ENCODE data around the gene MMP24OS. TPM values are rescaled to one million over a fixed set of nuclear protein-coding genes. Genes with fewer than 3 reads are reported as not detected.

Gene MMP24OS
- total and polyA plus RNA-seq, 2 of the 4 experiments (the other 2 are of a cell fraction): 5.9 to 64.9 TPM

DNA sequence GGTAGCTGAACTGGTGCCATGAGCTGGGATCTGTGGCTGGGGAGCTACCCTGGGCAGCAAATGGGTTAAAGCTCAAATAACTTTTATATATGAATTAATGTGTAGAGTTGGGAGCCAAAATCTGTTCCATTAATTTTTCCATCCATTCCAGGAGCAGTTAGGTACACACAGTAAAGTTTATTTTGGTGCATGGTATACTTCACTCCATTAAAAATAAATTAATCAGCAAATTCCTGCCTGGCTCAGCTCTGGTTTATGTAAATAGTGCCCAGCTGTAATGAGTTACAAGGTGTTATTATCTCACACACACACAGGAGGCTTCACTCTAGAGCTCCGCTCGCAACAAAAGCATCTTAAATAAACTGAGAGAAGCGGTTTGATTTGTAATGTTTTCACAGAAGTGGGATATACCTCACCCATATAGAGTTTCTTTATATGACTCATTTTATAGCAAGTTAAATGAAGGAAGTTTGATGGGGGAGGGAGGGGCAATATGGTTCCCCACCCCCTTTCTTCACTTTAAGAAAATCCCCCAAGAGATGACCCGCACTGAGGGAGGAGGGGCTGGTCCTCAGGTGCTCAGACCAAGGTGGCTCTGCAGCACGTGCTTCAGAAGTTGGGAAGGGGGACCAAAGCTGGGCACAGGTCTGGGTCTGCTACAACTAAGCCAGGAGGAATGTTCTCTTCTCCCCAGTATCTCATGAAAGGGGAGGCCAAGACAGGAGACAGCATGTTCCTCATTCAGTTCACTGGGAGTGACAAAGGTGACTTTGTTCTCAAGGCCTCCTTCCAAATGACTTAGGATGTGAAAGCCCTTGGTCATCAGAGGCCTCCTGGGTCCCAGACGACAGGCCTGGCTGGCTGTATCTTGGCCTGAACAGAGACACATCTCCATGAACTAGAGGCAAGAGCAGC, 24.8 kb upstream of the MMP24OS start (continued):
- TF ChIP-seq, protein P1, sequence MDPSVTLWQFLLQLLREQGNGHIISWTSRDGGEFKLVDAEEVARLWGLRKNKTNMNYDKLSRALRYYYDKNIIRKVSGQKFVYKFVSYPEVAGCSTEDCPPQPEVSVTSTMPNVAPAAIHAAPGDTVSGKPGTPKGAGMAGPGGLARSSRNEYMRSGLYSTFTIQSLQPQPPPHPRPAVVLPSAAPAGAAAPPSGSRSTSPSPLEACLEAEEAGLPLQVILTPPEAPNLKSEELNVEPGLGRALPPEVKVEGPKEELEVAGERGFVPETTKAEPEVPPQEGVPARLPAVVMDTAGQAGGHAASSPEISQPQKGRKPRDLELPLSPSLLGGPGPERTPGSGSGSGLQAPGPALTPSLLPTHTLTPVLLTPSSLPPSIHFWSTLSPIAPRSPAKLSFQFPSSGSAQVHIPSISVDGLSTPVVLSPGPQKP (IDR thresholded peaks at IDR 0.05; ENCODE audit: borderline replicate concordance, low read depth, low read length): no peak

DNA sequence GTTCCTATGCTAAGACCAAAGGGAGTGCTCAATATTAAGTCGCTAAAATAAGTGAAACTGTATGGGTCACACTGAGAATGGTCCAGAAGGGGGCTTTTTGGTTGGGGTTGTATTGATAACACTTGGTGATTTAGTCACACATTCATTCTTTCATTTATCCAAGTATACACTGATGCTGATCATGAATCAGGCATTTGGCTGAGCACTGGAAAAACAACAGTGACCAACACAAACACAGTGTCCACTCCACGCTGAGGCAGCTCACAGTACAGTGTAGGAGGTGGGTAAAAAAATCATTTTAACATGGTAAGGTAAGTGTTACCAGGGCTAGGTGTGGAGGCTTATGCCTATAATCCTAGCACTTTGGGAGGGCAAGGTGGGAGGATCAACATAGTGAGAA, 23.5 kb upstream of the MMP24OS start:
- Histone ChIP-seq H3K36me3 (ENCODE audit: control insufficient read depth, insufficient read depth, low read length) (no peaks in the 10 kb centered on the region), H3K9me3 (ENCODE audit: control insufficient read depth, insufficient read depth, low read length) (no peaks in the 10 kb centered on the region), H3K23ac (ENCODE audit: low read depth, low read length) (no peak overlapping the region), H4K8ac (ENCODE audit: low read depth in 2 of 2, low read length in 2 of 2) (peak overlapping the region; percentile 9 to 82; a peak in 3 of 4 replicates), H3K4me2 (ENCODE audit: low read depth, low read length) (no peak overlapping the region), H3K56ac (ENCODE audit: extremely low read depth, insufficient read depth, low read length) (no peak overlapping the region), H2BK5ac (ENCODE audit: low read depth, low read length, poor library complexity, severe bottlenecking) (peak overlapping the region; percentile 34), H3K18ac (ENCODE audit: low read depth, low read length) (peak overlapping the region; percentile 0; the same call in 1 of the 2 replicates), H3K14ac (replicated peaks; ENCODE audit: low read depth, low read length) (peak overlapping the region; percentile 74), H3K4me1 (ENCODE audit: control insufficient read depth, insufficient read depth, low read length) (peaks cover 42% of the 10 kb centered on the region), H2BK20ac (ENCODE audit: low read depth, low read length) (peak overlapping the region; percentile 82; the same call in 1 of the 2 replicates), H3K9ac (ENCODE audit: low read depth, low read length) (no peak overlapping the region), H4K20me1 (ENCODE audit: insufficient read depth, low read length) (no peaks in the 10 kb centered on the region), H3K9me1 (ENCODE audit: insufficient read depth, low read length) (peaks cover 32% of the 10 kb centered on the region), H3K27ac (ENCODE audit: insufficient read depth, low read length) (no peak overlapping the region), H4K91ac (ENCODE audit: insufficient read depth, low read depth, low read length) (peak overlapping the region; percentile 20; the same call in 1 of the 2 replicates), H3K4ac (ENCODE audit: low read depth, low read length) (peak overlapping the region; percentile 62), H3K27me3 (ENCODE audit: control insufficient read depth, insufficient read depth, low read length) (no peaks in the 10 kb centered on the region), H3K79me1 (ENCODE audit: low read depth in 1 of 2, low read length in 2 of 2) (peaks cover 0 to 27% of the 10 kb centered on the region in 2 experiments; a peak in 2 of 4 replicates), H2BK120ac (ENCODE audit: low read depth, low read length) (peak overlapping the region; percentile 72), H2AFZ (replicated peaks; ENCODE audit: low read length, poor library complexity) (no peak overlapping the region), H2AK5ac (ENCODE audit: low read depth, low read length) (peak overlapping the region; percentile 67), H4K5ac (ENCODE audit: low read depth, low read length) (no peak overlapping the region), H2BK15ac (ENCODE audit: low read depth, low read length) (peak overlapping the region; percentile 37; the same call in 2 of the 3 replicates), H2AK9ac (replicated peaks; ENCODE audit: low read depth, low read length, poor library complexity) (peak overlapping the region; percentile 35), H3K4me3 (ENCODE audit: insufficient read depth, low read depth, low read length) (no peak overlapping the region)
- no TSS peak for BruUV-seq (replicated peaks)
- peak; percentile 52 for DNase-seq
- dilution Hi-C loops (cut with HindIII; ENCODE audit: low sequenced_read_pairs, unreplicated experiment): no loop called here
- intact Hi-C loops (cut with micrococcal nuclease): loop anchor here (5.0 kb wide), 1 partner anchor 71 kb away; no protein-coding TSS in a partner anchor
- no CpG with 5 or more reads among the region's 2 CpGs for WGBS, 2 experiments (ENCODE audit: extremely low coverage in 2 of 2, insufficient read length in 1 of 2)
- ChIA-PET CTCF (interaction anchor here (1.1 kb wide), 1 partner anchor 143 kb away, joined by 3 read pairs; no protein-coding TSS in a partner anchor), POLR2A (ENCODE audit: unreplicated experiment) (no interaction called here)
- in situ Hi-C loops (cut with MboI; ENCODE audit: low sequenced_read_pairs): no loop called here
- TF ChIP-seq RAD21 (IDR thresholded peaks at IDR 0.05; ENCODE audit: low read length): no peak
- no peak for TF ChIP-seq POLR2A (IDR thresholded peaks at IDR 0.05; ENCODE audit: low read depth, low read length)
- TF ChIP-seq MAZ (IDR thresholded peaks at IDR 0.05; ENCODE audit: borderline replicate concordance, low read depth, low read length): 0 out of 2 replicates have a peak, but pooled peaks have one; percentile 13
- no peak for ATAC-seq (ENCODE audit: low read depth)
